WTC11 (cell line): ENCODE measurements around the gene LLGL2.

Experiments used
- ATF2 ChIP-seq: sonication (generic); formaldehyde crosslinking; IDR thresholded peaks from 2 replicates; pipeline ENCODE4 v1.8.1; 2022; ENCODE audit warnings: low read depth, missing genetic modification reagents, borderline replicate concordance
- NR3C1 ChIP-seq: sonication (generic); formaldehyde crosslinking; conservative IDR thresholded peaks from 2 replicates; pipeline ENCODE4 v1.8.1; 2023; ENCODE audit warnings: low read depth, mild to moderate bottlenecking, missing genetic modification reagents
- OVOL2 ChIP-seq: fragments of 250-450 bp; sonication (Bioruptor Pico); IDR thresholded peaks from 2 replicates; pipeline ENCODE4 v1.9.0; 2021; ENCODE audit warnings: mild to moderate bottlenecking, borderline replicate concordance
- PRDM15 ChIP-seq: sonication (generic); formaldehyde crosslinking; IDR thresholded peaks from 2 replicates; pipeline ENCODE4 v1.8.0; 2022; ENCODE audit warnings: missing genetic modification reagents
- ZNF416 ChIP-seq: fragments of 250-450 bp; sonication (Bioruptor Pico); IDR thresholded peaks from 2 replicates; pipeline ENCODE4 v1.9.0; 2021; ENCODE audit warnings: mild to moderate bottlenecking, inconsistent platforms
- TF ChIP-seq, protein P1 (sequence below): fragments of 200-600 bp; IDR thresholded peaks from 2 replicates; pipeline ENCODE4 v1.8.0; 2022; ENCODE audit warnings: antibody characterized with exemption
- TF ChIP-seq, protein P2 (sequence below): sonication (generic); formaldehyde crosslinking; IDR thresholded peaks from 2 replicates; pipeline ENCODE4 v1.8.0; 2022; ENCODE audit warnings: mild to moderate bottlenecking, missing genetic modification reagents
- TF ChIP-seq, protein P3 (sequence below): sonication (generic); formaldehyde crosslinking; IDR thresholded peaks from 2 replicates; pipeline ENCODE4 v1.8.0; 2022; ENCODE audit warnings: mild to moderate bottlenecking, missing genetic modification reagents

- no peak for TF ChIP-seq PRDM15
- no peak for TF ChIP-seq ATF2
- TF ChIP-seq, protein P1, sequence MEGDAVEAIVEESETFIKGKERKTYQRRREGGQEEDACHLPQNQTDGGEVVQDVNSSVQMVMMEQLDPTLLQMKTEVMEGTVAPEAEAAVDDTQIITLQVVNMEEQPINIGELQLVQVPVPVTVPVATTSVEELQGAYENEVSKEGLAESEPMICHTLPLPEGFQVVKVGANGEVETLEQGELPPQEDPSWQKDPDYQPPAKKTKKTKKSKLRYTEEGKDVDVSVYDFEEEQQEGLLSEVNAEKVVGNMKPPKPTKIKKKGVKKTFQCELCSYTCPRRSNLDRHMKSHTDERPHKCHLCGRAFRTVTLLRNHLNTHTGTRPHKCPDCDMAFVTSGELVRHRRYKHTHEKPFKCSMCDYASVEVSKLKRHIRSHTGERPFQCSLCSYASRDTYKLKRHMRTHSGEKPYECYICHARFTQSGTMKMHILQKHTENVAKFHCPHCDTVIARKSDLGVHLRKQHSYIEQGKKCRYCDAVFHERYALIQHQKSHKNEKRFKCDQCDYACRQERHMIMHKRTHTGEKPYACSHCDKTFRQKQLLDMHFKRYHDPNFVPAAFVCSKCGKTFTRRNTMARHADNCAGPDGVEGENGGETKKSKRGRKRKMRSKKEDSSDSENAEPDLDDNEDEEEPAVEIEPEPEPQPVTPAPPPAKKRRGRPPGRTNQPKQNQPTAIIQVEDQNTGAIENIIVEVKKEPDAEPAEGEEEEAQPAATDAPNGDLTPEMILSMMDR, result no peak
- TF ChIP-seq NR3C1 (CRISPR knock-in tag), result no peak
- TF ChIP-seq ZNF416 (CRISPR knock-in tag), result no peak
- TF ChIP-seq, protein P2, sequence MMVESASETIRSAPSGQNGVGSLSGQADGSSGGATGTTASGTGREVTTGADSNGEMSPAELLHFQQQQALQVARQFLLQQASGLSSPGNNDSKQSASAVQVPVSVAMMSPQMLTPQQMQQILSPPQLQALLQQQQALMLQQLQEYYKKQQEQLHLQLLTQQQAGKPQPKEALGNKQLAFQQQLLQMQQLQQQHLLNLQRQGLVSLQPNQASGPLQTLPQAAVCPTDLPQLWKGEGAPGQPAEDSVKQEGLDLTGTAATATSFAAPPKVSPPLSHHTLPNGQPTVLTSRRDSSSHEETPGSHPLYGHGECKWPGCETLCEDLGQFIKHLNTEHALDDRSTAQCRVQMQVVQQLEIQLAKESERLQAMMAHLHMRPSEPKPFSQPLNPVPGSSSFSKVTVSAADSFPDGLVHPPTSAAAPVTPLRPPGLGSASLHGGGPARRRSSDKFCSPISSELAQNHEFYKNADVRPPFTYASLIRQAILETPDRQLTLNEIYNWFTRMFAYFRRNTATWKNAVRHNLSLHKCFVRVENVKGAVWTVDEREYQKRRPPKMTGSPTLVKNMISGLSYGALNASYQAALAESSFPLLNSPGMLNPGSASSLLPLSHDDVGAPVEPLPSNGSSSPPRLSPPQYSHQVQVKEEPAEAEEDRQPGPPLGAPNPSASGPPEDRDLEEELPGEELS (CRISPR knock-in tag), result no peak
- TF ChIP-seq, protein P3, sequence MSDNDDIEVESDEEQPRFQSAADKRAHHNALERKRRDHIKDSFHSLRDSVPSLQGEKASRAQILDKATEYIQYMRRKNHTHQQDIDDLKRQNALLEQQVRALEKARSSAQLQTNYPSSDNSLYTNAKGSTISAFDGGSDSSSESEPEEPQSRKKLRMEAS (CRISPR knock-in tag), result no peak
- TF ChIP-seq OVOL2 (CRISPR knock-in tag), result no peak
Measured at GRCh38 chr17:75505640-75506039, 19.9 kb upstream of the LLGL2 start.
